ENCODE measurements around the gene POLR1F.

DNA sequence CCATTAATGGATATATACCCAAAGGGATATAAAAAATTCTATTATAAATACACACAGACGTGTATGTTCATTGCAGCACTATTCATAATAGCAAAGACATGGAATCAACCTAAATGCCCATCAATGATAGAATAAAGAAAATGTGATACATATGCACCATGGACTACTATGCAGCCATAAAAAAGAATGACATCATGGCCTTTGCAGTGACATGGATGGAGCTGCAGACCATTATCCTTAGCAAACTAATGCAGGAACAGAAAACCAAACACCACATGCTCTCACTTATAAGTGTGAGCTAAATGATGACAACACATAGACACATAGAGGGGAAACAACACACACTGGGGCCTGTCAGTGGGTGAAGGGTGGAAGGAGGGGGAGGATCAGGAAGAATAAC is 33.0 kb downstream of the POLR1F start:
- TF ChIP-seq POLR2A (IDR thresholded peaks at IDR 0.05; ENCODE audit: borderline replicate concordance, extremely low read depth, insufficient read depth, insufficient read length) (no peak), EZH2 (IDR thresholded peaks at IDR 0.05) (no peak), POLR2AphosphoS5 (IDR thresholded peaks at IDR 0.05; ENCODE audit: low read depth, low read length) (no peak), RAD21 (IDR thresholded peaks at IDR 0.05; ENCODE audit: low read depth) (no peak), SIN3A (IDR thresholded peaks at IDR 0.05; ENCODE audit: low read depth) (no peak), SRF (IDR thresholded peaks at IDR 0.05; ENCODE audit: low read depth) (no peak), ZNF274 (IDR thresholded peaks at IDR 0.05; ENCODE audit: low read depth, low read length) (no peak)
- TF ChIP-seq, protein P1, sequence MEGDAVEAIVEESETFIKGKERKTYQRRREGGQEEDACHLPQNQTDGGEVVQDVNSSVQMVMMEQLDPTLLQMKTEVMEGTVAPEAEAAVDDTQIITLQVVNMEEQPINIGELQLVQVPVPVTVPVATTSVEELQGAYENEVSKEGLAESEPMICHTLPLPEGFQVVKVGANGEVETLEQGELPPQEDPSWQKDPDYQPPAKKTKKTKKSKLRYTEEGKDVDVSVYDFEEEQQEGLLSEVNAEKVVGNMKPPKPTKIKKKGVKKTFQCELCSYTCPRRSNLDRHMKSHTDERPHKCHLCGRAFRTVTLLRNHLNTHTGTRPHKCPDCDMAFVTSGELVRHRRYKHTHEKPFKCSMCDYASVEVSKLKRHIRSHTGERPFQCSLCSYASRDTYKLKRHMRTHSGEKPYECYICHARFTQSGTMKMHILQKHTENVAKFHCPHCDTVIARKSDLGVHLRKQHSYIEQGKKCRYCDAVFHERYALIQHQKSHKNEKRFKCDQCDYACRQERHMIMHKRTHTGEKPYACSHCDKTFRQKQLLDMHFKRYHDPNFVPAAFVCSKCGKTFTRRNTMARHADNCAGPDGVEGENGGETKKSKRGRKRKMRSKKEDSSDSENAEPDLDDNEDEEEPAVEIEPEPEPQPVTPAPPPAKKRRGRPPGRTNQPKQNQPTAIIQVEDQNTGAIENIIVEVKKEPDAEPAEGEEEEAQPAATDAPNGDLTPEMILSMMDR (IDR thresholded peaks at IDR 0.05 in 2 of 3, conservative IDR thresholded peaks at IDR 0.05 in 1 of 3; ENCODE audit: borderline replicate concordance in 1 of 3, insufficient read depth in 1 of 3, low read depth in 2 of 3, low read length in 2 of 3) = no peak
- TF ChIP-seq, protein P2, sequence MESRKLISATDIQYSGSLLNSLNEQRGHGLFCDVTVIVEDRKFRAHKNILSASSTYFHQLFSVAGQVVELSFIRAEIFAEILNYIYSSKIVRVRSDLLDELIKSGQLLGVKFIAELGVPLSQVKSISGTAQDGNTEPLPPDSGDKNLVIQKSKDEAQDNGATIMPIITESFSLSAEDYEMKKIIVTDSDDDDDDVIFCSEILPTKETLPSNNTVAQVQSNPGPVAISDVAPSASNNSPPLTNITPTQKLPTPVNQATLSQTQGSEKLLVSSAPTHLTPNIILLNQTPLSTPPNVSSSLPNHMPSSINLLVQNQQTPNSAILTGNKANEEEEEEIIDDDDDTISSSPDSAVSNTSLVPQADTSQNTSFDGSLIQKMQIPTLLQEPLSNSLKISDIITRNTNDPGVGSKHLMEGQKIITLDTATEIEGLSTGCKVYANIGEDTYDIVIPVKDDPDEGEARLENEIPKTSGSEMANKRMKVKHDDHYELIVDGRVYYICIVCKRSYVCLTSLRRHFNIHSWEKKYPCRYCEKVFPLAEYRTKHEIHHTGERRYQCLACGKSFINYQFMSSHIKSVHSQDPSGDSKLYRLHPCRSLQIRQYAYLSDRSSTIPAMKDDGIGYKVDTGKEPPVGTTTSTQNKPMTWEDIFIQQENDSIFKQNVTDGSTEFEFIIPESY (IDR thresholded peaks at IDR 0.05; ENCODE audit: extremely low read depth, insufficient replicate concordance, low read length) = no peak
